Inflammatory macrophage (primary cell): ENCODE data around the gene GLIS1.

Experiments used
- DNase-seq, 2 donors: peaks; one replicate each; pipeline ENCODE4 v3.0.0-alpha.2; 2020 to 2022

Gene GLIS1

GRCh38 chr1:53633073-53633704, 105.8 kb downstream of the GLIS1 start:
- no peak for DNase-seq

- no peak for DNase-seq
These were observed 107.2 kb downstream of the GLIS1 start for GRCh38 chr1:53631622-53632310.

- no peak for DNase-seq
These were observed 109.8 kb downstream of the GLIS1 start for GRCh38 chr1:53629101-53629691.

GRCh38 chr1:53628286-53628955, 110.5 kb downstream of the GLIS1 start:
- DNase-seq: no peak

GRCh38 chr1:53627666-53628065, 111.3 kb downstream of the GLIS1 start:
- no peak for DNase-seq

GRCh38 chr1:53627031-53627430, 111.9 kb downstream of the GLIS1 start:
- DNase-seq: no peak

- DNase-seq: no peak
These were observed 112.3 kb downstream of the GLIS1 start for GRCh38 chr1:53626616-53627015.

- no peak for DNase-seq
These were observed 113.0 kb downstream of the GLIS1 start for GRCh38 chr1:53625766-53626520.

GRCh38 chr1:53625049-53625448, 113.9 kb downstream of the GLIS1 start:
- no peak for DNase-seq

- DNase-seq: no peak
These were observed 116.4 kb downstream of the GLIS1 start for GRCh38 chr1:53622531-53622930.

GRCh38 chr1:53621144-53621543, 117.8 kb downstream of the GLIS1 start:
- no peak for DNase-seq

- DNase-seq: no peak
These were observed 118.7 kb downstream of the GLIS1 start for GRCh38 chr1:53620061-53620855.

GRCh38 chr1:53619367-53620060, 119.5 kb downstream of the GLIS1 start:
- DNase-seq: no peak

- no peak for DNase-seq
These were observed 120.2 kb downstream of the GLIS1 start for GRCh38 chr1:53618500-53619366.

GRCh38 chr1:53617851-53618499, 121.0 kb downstream of the GLIS1 start:
- no peak for DNase-seq

GRCh38 chr1:53617382-53617781, 121.6 kb downstream of the GLIS1 start:
- DNase-seq: peak in 1 of 2 donors; percentile 7

- DNase-seq: no peak
These were observed 122.0 kb downstream of the GLIS1 start for GRCh38 chr1:53616927-53617326.

GRCh38 chr1:53616511-53616910, 122.5 kb downstream of the GLIS1 start:
- no peak for DNase-seq

- no peak for DNase-seq
These were observed 123.9 kb downstream of the GLIS1 start for GRCh38 chr1:53615101-53615500.
